GM23338 (cell line): ENCODE measurements around the gene IL26.

Experiments used
- CREB1 ChIP-seq: fragments of 250-450 bp; sonication (Bioruptor Pico); IDR thresholded peaks from 2 replicates; pipeline ENCODE4 v1.5.0; 2020; ENCODE audit warnings: low read depth, mild to moderate bottlenecking, moderate library complexity
- ETS1 ChIP-seq: IDR thresholded peaks from 2 replicates; pipeline ENCODE4 v1.6.1; 2016; ENCODE audit warnings: antibody characterized with exemption
- EZH2 ChIP-seq: fragments of 200-600 bp; sonication (generic); IDR thresholded peaks from one replicate; pipeline ENCODE4 v1.8.0; 2017; ENCODE audit warnings: antibody characterized with exemption, mild to moderate bottlenecking, low read depth; ENCODE audit not compliant: unreplicated experiment
- EZH2phosphoT487 ChIP-seq: fragments of 200-600 bp; sonication (generic); IDR thresholded peaks from one replicate; pipeline ENCODE4 v1.8.1; 2018; ENCODE audit warnings: antibody characterized with exemption; ENCODE audit not compliant: unreplicated experiment
- POLR2AphosphoS5 ChIP-seq: IDR thresholded peaks from 2 replicates; pipeline ENCODE4 v1.6.1; 2016; ENCODE audit warnings: antibody characterized with exemption, low read depth
- TF ChIP-seq, protein P1 (sequence below), 2 experiments: fragments of 200-600 bp in 1 of 2; sonication (generic) in 1 of 2; conservative IDR thresholded peaks; 2 replicates each; pipeline versions ENCODE4 v1.5.1 to v1.6.1; 2016 to 2017; ENCODE audit warnings: antibody characterized with exemption in 2 of 2, low read depth in 2 of 2, mild to moderate bottlenecking in 2 of 2, moderate library complexity in 1 of 2

GRCh38 chr12:68175557-68176061 lies 50.0 kb downstream of the IL26 start:
- TF ChIP-seq, protein P1, sequence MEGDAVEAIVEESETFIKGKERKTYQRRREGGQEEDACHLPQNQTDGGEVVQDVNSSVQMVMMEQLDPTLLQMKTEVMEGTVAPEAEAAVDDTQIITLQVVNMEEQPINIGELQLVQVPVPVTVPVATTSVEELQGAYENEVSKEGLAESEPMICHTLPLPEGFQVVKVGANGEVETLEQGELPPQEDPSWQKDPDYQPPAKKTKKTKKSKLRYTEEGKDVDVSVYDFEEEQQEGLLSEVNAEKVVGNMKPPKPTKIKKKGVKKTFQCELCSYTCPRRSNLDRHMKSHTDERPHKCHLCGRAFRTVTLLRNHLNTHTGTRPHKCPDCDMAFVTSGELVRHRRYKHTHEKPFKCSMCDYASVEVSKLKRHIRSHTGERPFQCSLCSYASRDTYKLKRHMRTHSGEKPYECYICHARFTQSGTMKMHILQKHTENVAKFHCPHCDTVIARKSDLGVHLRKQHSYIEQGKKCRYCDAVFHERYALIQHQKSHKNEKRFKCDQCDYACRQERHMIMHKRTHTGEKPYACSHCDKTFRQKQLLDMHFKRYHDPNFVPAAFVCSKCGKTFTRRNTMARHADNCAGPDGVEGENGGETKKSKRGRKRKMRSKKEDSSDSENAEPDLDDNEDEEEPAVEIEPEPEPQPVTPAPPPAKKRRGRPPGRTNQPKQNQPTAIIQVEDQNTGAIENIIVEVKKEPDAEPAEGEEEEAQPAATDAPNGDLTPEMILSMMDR (conservative IDR thresholded peaks at IDR 0.05; ENCODE audit: low read depth in 2 of 2): no peak
- TF ChIP-seq EZH2: no peak
- TF ChIP-seq POLR2AphosphoS5: no peak
- no peak for TF ChIP-seq CREB1
- no peak for TF ChIP-seq EZH2phosphoT487
- TF ChIP-seq ETS1: no peak
